Stimulated activated CD8-positive, alpha-beta memory T cell treated with anti-CD3 and anti-CD28 coated beads, Interleukin-7, amount 100 ng/mL, for 24 hours (primary cell): ENCODE data around the gene RAP1GAP2.
"Not testable (repeated sequence)": the region's sequence is repeated elsewhere in the genome, so short reads cannot be mapped to it uniquely, and the experiment has no call there.

Experiments
- DNase-seq: peaks from one replicate; pipeline ENCODE4 v3.0.0-alpha.2; 2020; ENCODE audit warnings: low read depth

The RAP1GAP2 gene

DNA sequence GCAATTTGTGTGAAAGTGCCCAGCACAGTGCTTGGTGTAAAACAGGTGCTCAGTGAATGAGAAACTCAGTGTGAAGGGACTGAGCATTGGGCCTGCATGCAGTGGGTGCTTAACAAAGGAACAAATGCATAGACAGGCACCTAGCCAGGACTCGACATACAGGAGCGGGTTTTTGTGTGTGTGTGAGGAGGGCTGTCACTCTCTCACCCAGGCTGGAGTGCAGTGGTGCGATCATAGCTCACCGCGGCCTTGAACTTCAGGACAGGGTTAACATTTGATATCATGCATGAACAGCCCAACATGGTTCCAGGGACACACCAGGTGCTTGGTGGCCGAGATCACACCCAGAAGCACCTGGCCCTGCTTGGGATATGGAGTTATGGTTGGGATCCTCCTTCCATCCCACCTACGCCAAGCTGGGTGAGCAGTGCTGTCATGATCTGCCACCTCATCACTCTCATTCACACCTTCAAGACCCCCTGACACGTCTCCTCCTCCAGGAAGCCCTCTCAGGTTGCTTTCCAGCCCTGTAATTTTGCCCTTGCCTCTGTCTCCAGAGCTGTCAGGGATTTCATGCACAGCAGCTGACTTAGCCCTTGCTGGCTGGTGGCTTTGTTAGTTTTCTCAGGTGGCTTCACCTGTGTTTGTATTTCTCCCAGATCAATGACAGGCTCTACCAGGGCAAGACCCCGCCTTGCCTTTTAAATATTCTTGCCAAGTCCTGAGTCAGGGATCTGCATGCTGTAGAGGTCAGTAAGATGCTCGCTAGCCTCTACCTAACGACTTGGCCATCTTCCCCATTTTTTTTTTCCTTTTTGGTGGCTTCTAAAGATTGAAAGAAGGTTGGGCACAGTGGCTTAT is 200.8 kb downstream of the RAP1GAP2 start:
- no peak for DNase-seq

GRCh38 chr17:2998469-2998901 is 202.2 kb downstream of the RAP1GAP2 start:
- DNase-seq, result not testable (repeated sequence)

GRCh38 chr17:3002538-3003295 is 206.5 kb downstream of the RAP1GAP2 start:
- DNase-seq, result no peak

- DNase-seq, result no peak
These were observed 207.3 kb downstream of the RAP1GAP2 start for GRCh38 chr17:3003296-3004149.

DNA sequence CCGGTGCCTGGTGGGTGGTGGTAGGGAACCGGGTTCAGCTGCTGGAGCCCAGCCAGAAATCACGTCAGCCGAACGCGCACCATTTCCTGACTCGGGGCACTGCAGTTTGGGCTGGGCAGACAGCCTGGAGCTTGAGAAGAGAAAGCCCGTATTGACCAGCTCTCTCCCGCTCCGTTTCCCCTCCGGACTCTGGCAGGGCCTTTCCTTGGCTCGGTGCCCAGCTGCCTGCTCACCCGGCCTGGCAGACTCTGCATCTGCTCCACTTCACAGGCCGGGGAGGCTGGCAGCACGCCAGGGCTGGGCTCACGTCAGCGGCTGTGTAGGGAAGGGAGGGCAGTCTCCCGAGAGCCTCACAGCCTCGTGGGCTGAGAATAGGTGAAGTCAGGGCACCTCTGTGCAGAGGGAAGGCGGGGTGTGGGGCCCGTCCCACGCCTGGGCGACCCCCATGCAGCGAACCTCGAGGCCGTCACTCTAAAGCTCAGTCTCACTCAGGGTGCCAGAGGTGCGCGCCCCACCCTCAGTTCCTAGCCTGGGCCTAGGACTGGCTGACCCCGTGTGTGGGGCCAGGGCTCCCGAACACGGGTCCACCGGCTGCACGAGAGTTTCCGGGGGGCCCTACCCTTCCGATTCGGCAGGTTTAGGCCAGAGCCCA is 208.0 kb downstream of the RAP1GAP2 start:
- DNase-seq, result peak; percentile 20

GRCh38 chr17:3004925-3005324 is 208.7 kb downstream of the RAP1GAP2 start:
- DNase-seq, result no peak

DNA sequence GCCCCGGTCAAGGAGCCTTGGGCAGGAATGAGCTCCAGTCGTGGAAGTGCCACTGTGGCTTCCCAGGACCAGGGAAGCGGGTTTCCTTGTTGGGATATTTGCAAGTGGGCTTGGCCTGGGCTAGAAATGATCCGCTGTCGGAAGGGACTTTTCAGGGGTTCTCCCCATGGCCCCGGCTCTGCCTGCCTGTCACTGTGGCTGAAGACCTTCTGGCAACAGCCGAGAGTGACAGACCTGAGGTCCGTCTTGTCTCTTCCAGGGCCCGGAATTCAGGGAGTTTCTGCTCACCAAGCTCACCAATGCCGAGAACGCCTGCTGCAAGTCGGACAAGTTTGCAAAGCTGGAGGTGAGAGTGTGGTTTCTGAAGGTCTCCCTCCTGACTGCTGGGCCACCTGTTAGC is 209.5 kb downstream of the RAP1GAP2 start:
- no peak for DNase-seq

GRCh38 chr17:3006801-3007200 is 210.6 kb downstream of the RAP1GAP2 start:
- DNase-seq, result no peak

DNA sequence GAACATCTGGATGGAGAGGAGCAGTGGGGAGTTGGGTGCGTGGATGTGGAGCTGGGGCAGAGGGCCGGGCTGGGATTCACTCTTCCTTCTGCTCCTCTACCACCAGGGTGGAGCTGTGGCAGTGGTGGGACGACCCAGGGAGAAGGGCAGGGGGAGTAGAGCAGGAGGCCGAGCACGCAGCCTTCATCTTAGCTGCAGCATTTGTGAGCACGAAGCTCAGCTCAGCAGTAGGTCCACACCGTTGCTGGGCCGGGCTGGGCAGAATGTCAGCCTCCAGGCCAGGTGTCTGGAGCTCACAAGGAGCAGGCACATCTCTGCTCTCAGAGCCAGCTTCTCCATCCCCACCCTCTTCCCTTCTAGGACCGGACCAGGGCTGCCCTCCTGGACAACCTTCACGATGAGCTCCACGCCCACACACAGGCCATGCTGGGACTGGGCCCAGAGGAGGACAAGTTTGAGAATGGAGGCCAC is 211.4 kb downstream of the RAP1GAP2 start:
- no peak for DNase-seq

- DNase-seq, result no peak
These were observed 212.4 kb downstream of the RAP1GAP2 start for GRCh38 chr17:3008336-3009288.

- DNase-seq, result no peak
These were observed 213.2 kb downstream of the RAP1GAP2 start for GRCh38 chr17:3009411-3009920.

DNA sequence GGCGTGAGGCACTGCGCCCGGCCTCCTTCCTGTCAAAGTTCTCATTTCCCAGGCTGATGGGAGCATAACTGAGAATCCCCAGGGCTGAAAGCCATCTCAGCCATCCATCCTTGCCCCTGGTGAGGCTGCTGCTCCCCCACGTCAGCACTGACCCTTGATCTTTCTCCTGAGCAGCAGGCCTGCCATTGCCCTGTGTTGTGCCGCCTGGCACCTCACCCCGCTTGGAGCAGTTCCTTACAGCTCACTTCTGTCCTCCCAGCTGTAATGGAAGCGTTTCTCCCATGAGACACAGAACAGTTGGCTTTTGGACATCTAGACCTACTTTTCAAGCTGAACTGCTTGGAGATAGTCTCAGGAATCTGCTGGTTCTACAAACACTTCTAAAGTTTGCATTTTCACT is 215.7 kb downstream of the RAP1GAP2 start:
- no peak for DNase-seq

GRCh38 chr17:3012926-3013581 is 216.8 kb downstream of the RAP1GAP2 start:
- peak; percentile 29 for DNase-seq

GRCh38 chr17:3015890-3016289 is 219.7 kb downstream of the RAP1GAP2 start:
- no peak for DNase-seq

- DNase-seq, result no peak
These were observed 221.7 kb downstream of the RAP1GAP2 start for GRCh38 chr17:3017936-3018335.

DNA sequence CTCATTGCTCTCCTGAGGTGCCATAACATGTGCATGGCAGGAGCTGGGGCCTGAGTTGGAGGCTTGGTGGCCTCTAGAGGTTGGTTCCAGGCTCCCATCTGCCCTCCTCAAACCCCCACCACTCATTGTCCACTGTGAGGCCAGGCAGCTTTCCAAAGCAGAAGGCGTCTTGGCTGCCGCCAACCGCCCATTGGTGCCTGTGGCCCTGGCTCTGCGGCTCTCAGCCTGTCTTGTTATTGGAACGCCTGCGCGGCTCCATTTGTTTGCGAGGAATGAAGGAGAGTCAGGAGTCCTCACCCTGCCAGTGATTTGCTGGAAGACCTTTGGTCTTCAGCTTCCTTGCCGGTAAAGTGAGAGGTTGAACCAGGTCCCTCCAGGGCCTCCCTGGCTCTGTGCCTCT is 223.5 kb downstream of the RAP1GAP2 start:
- no peak for DNase-seq

DNA sequence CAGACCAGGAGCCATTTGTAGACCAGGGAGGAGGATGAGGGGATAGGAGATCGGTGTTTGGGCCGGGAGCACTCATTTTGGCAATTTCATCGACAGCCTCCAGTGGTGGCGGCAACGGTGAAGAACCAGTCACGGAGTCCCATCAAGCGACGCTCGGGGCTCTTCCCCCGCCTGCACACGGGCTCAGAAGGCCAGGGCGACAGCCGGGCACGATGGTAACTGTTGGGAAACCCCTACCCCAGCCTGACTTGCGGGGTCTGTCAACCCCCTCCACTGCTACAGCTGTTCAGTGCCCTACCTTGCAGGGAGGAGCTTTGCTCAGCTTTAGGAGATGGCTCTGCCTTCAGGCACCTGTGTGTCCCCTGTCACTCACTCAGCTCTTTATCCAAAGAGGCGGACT is 224.1 kb downstream of the RAP1GAP2 start:
- DNase-seq, result no peak

DNA sequence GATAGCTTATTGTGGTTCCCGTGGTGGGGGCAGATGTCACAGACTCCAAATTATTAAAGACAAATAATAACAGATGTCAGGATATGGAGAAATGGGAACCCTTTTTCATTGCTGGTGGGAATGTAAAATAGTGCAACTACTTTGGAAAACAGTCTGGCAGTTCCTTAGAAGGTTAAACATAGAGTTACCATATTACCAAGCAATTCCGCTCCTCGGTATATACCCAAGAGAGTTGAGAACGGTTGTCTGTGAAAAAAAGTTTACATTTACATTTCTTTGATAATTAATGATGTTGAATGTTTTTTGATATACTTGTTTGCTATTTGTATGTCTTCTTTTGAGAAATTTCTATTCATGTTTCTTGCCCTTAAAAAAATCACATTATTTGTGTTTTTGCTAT is 226.0 kb downstream of the RAP1GAP2 start:
- DNase-seq, result no peak

GRCh38 chr17:3024346-3024745 is 228.1 kb downstream of the RAP1GAP2 start:
- DNase-seq, result no peak
